Uterus (tissue), 2 donors: ENCODE results near the gene TICAM1.

Source experiments
- POLR2A ChIP-seq, 2 donors: fragments of 450-650 bp; IDR thresholded peaks; one replicate each; pipeline ENCODE4 v1.6.1; 2016; ENCODE audit warnings: antibody characterized with exemption in 2 of 2, mild to moderate bottlenecking in 1 of 2, moderate library complexity in 1 of 2
- TF ChIP-seq, protein P1 (sequence below), 4 experiments: fragments of 200-600 bp in 2 of 4; fragments of 450-650 bp in 2 of 4; sonication (generic) in 2 of 4; IDR thresholded peaks; one replicate each; pipeline ENCODE4 v1.5.1; 2016 to 2019; ENCODE audit warnings: antibody characterized with exemption in 4 of 4, mild to moderate bottlenecking in 2 of 4, moderate library complexity in 1 of 4

DNA sequence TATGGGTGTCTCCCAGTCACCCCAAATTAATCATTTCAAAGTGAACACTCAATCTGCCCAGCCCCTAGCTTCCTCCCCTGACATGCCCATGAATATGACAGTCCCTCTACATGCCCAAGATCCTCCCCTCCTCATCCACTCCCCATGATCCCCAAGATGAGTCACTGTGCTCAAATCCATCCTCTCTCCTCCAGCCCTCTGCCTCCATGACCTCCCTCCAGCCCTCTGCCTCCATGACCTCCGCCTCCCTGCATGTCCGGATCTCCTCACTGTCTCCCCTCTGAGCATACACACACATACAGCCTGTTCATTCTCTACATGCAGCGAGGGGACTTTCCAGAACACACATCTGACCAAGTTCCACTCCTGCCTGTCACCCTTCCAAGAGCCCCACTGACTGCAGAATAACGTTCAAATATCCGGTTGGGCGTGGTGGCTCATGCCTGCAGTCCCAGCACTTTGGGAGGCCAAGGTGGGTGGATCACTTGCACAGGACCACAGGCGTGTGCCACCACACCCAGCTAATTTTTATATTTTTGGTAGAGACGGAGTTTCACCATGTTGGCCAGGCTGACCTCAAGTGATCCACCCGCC lies 58.4 kb downstream of the TICAM1 start:
- TF ChIP-seq, protein P1, sequence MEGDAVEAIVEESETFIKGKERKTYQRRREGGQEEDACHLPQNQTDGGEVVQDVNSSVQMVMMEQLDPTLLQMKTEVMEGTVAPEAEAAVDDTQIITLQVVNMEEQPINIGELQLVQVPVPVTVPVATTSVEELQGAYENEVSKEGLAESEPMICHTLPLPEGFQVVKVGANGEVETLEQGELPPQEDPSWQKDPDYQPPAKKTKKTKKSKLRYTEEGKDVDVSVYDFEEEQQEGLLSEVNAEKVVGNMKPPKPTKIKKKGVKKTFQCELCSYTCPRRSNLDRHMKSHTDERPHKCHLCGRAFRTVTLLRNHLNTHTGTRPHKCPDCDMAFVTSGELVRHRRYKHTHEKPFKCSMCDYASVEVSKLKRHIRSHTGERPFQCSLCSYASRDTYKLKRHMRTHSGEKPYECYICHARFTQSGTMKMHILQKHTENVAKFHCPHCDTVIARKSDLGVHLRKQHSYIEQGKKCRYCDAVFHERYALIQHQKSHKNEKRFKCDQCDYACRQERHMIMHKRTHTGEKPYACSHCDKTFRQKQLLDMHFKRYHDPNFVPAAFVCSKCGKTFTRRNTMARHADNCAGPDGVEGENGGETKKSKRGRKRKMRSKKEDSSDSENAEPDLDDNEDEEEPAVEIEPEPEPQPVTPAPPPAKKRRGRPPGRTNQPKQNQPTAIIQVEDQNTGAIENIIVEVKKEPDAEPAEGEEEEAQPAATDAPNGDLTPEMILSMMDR (IDR thresholded peaks at IDR 0.05) = no peak
- no peak for TF ChIP-seq POLR2A (IDR thresholded peaks at IDR 0.05)
